PFSK-1 (cell line): ENCODE data around the gene SLC6A7.

ENCODE experiments used
- FOXP2 ChIP-seq: optimal IDR thresholded peaks from 2 replicates; pipeline ENCODE3; 2011; ENCODE audit warnings: borderline replicate concordance, control low read depth, inconsistent platforms; ENCODE audit not compliant: insufficient read depth; ENCODE audit errors: extremely low read length, extremely low read depth
- POLR2AphosphoS5 ChIP-seq: IDR thresholded peaks from 2 replicates; pipeline ENCODE4 v1.6.1; 2012; ENCODE audit warnings: low read depth, mild to moderate bottlenecking, control low read depth, low read length, moderate library complexity
- SIN3A ChIP-seq: IDR thresholded peaks from 2 replicates; pipeline ENCODE4 v1.6.1; 2012; ENCODE audit warnings: mild to moderate bottlenecking, low read length, moderate library complexity, borderline replicate concordance; ENCODE audit not compliant: insufficient read depth
- TF ChIP-seq, protein P1 (sequence below), 2 experiments: IDR thresholded peaks; 2 replicates each; pipeline versions ENCODE4 v1.6.1 to v1.8.0; 2011 to 2012; ENCODE audit warnings: low read depth in 2 of 2, low read length in 2 of 2, control low read depth in 1 of 2, inconsistent platforms in 1 of 2, mild to moderate bottlenecking in 1 of 2, moderate library complexity in 1 of 2; ENCODE audit not compliant: insufficient read depth in 1 of 2

GRCh38 chr5:150255659-150256409 lies 66.0 kb downstream of the SLC6A7 start:
- TF ChIP-seq POLR2AphosphoS5 (no peak), SIN3A (no peak), FOXP2 (no peak)
- TF ChIP-seq, protein P1, sequence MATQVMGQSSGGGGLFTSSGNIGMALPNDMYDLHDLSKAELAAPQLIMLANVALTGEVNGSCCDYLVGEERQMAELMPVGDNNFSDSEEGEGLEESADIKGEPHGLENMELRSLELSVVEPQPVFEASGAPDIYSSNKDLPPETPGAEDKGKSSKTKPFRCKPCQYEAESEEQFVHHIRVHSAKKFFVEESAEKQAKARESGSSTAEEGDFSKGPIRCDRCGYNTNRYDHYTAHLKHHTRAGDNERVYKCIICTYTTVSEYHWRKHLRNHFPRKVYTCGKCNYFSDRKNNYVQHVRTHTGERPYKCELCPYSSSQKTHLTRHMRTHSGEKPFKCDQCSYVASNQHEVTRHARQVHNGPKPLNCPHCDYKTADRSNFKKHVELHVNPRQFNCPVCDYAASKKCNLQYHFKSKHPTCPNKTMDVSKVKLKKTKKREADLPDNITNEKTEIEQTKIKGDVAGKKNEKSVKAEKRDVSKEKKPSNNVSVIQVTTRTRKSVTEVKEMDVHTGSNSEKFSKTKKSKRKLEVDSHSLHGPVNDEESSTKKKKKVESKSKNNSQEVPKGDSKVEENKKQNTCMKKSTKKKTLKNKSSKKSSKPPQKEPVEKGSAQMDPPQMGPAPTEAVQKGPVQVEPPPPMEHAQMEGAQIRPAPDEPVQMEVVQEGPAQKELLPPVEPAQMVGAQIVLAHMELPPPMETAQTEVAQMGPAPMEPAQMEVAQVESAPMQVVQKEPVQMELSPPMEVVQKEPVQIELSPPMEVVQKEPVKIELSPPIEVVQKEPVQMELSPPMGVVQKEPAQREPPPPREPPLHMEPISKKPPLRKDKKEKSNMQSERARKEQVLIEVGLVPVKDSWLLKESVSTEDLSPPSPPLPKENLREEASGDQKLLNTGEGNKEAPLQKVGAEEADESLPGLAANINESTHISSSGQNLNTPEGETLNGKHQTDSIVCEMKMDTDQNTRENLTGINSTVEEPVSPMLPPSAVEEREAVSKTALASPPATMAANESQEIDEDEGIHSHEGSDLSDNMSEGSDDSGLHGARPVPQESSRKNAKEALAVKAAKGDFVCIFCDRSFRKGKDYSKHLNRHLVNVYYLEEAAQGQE (IDR thresholded peaks at IDR 0.05; ENCODE audit: insufficient read depth in 1 of 2, low read depth in 2 of 2, low read length in 2 of 2): no peak
